ENCODE data around the gene EXOC2.

EXOC2 gene

DNA sequence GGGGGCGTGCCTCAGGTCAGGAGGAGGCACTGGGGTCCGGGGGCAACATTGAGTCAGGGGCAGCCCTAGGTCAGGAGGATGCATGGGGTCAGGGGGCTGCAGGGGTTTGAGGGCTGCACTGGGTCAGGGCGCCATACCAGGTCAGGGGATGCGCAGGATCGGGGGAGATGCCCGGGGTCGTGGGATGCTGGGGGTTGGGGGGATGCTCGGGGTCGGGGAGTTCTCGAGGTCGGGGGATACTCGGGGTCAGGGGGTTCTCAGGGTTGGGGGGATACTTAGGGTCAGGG lies 727 bp upstream of the EXOC2 start:
- Histone ChIP-seq H3K36me3 (ENCODE audit: control insufficient read depth in 1 of 2, insufficient read depth in 2 of 2, low read depth in 1 of 2, low read length in 2 of 2) (peaks cover 6 to 9% of the 10 kb centered on the region in 2 experiments), H2BK15ac (ENCODE audit: low read depth, poor library complexity, severe bottlenecking) (no peak overlapping the region), H4K91ac (ENCODE audit: low read length) (no peak overlapping the region), H3K4me1 (ENCODE audit: control insufficient read depth, insufficient read depth, low read depth, low read length) (peaks cover 7% of the 10 kb centered on the region), H3K4ac (ENCODE audit: low read depth in 1 of 2, low read length in 2 of 2) (no peak overlapping the region), H3K14ac (ENCODE audit: low read length in 2 of 2) (peak overlapping the region in 1 of 2 experiments; percentile 88), H2BK120ac (ENCODE audit: low read depth, low read length) (no peak overlapping the region), H3K23ac (ENCODE audit: low read length in 2 of 2) (no peak overlapping the region), H2BK12ac (ENCODE audit: low read length in 2 of 2) (peak overlapping the region in 1 of 2 experiments; percentile 54), H3K27ac (ENCODE audit: low read length, poor library complexity, severe bottlenecking) (no peak overlapping the region), H3K9ac (ENCODE audit: low read length) (peak overlapping the region; percentile 88), H3K79me1 (replicated peaks; ENCODE audit: low read length, poor library complexity, severe bottlenecking) (peaks cover 19% of the 10 kb centered on the region), H2AK5ac (ENCODE audit: low read length, severe bottlenecking) (no peak overlapping the region), H2BK5ac (ENCODE audit: low read depth, low read length, poor library complexity, severe bottlenecking) (no peak overlapping the region), H4K8ac (ENCODE audit: low read length) (no peak overlapping the region), H2AFZ (ENCODE audit: low read depth, low read length) (peak overlapping the region; percentile 78), H3K4me2 (ENCODE audit: low read length, poor library complexity, severe bottlenecking) (no peak overlapping the region), H3K27me3 (ENCODE audit: control insufficient read depth in 1 of 2, insufficient read depth in 1 of 2, low read length in 2 of 2) (no peaks in the 10 kb centered on the region), H3K18ac (ENCODE audit: low read depth in 1 of 2, low read length in 2 of 2) (peak overlapping the region in 1 of 2 experiments; percentile 81), H3K4me3 (ENCODE audit: insufficient read depth in 1 of 2, low read depth in 1 of 2, low read length in 2 of 2) (peak overlapping the region in 1 of 2 experiments; percentile 97), H3K9me3 (ENCODE audit: control insufficient read depth, low read length) (no peaks in the 10 kb centered on the region)
- WGBS, result 96% methylated on average over 12 of the region's 12 CpGs
- DNase-seq, result no peak

DNA sequence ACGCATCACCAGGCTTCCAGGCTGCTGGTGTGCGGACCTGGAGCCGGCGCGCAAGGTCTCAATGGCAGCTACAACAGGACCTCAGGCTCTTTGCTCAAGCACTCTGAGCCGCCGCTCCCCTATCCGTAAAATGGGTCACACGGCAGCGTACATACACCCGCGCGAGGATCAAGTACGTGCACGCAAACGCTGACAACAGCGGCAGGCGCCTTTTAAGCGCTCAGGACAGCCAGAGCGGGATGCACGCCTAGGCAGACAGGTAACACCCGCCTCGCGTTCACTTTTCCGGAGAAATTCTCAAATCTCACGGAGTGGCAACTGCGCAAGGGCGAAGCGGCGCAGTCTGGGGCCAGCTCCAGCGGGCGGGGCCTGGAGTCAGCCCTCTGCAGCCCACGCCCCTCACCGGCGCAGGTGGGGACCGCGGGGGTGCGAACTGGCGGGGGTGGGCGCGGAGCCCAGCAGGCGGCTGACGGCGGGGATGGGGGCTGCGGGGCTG lies 535 bp downstream of the EXOC2 start:
- Histone ChIP-seq H3K4me1 (ENCODE audit: control insufficient read depth, insufficient read depth, low read depth, low read length) (peaks cover 7% of the 10 kb centered on the region), H3K23ac (ENCODE audit: low read length in 2 of 2) (peak overlapping the region in 1 of 2 experiments; percentile 75), H3K9me3 (ENCODE audit: control insufficient read depth, low read length) (no peaks in the 10 kb centered on the region), H3K4me3 (ENCODE audit: insufficient read depth in 1 of 2, low read depth in 1 of 2, low read length in 2 of 2) (peak overlapping the region; percentile 97 to 99), H4K91ac (ENCODE audit: low read length) (no peak overlapping the region), H2BK120ac (ENCODE audit: low read depth, low read length) (peak overlapping the region; percentile 37), H4K8ac (ENCODE audit: low read length) (peak overlapping the region; percentile 59), H2AK5ac (ENCODE audit: low read length, severe bottlenecking) (no peak overlapping the region), H3K27me3 (ENCODE audit: control insufficient read depth in 1 of 2, insufficient read depth in 1 of 2, low read length in 2 of 2) (no peaks in the 10 kb centered on the region), H3K9ac (ENCODE audit: low read length) (peak overlapping the region; percentile 88), H2BK5ac (ENCODE audit: low read depth, low read length, poor library complexity, severe bottlenecking) (no peak overlapping the region), H3K14ac (ENCODE audit: low read length in 2 of 2) (peak overlapping the region in 1 of 2 experiments; percentile 78), H2BK12ac (ENCODE audit: low read length in 2 of 2) (peak overlapping the region in 1 of 2 experiments; percentile 21), H3K27ac (ENCODE audit: low read length, poor library complexity, severe bottlenecking) (peak overlapping the region; percentile 57), H3K4me2 (ENCODE audit: low read length, poor library complexity, severe bottlenecking) (peak overlapping the region; percentile 68), H3K18ac (ENCODE audit: low read depth in 1 of 2, low read length in 2 of 2) (peak overlapping the region; percentile 19 to 97), H3K36me3 (ENCODE audit: control insufficient read depth in 1 of 2, insufficient read depth in 2 of 2, low read depth in 1 of 2, low read length in 2 of 2) (peaks cover 9 to 15% of the 10 kb centered on the region in 2 experiments), H2BK15ac (ENCODE audit: low read depth, poor library complexity, severe bottlenecking) (no peak overlapping the region), H3K4ac (ENCODE audit: low read depth in 1 of 2, low read length in 2 of 2) (peak overlapping the region; percentile 13 to 47), H2AFZ (ENCODE audit: low read depth, low read length) (peak overlapping the region; percentile 36), H3K79me1 (replicated peaks; ENCODE audit: low read length, poor library complexity, severe bottlenecking) (peaks cover 25% of the 10 kb centered on the region)
- under 1% methylated on average over 30 of the region's 45 CpGs for WGBS
- peak; percentile 61 for DNase-seq

DNA sequence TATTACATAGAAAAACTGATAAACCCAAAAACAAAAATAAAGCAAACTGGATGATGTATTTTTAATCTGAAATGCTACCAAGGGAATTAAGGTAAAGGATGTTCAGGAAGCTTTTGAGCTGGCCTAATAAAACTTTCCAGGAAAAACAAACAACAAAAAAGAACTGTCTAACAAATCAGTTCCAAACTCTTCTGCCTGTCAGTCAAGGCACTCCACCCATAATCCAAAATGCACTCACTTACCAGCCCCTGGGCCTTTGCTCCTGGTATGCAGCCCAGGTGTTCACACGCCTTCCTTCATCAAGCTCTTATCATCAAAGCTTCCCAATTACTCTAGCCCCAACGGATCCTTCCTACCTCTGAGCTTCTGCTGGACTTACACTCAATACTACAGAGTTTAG lies 3.7 kb downstream of the EXOC2 start:
- H3K27me3 ChIP-seq (ENCODE audit: control insufficient read depth in 1 of 2, insufficient read depth in 1 of 2, low read length in 2 of 2), result no peaks in the 10 kb centered on the region
- H4K8ac ChIP-seq (ENCODE audit: low read length), result no peak overlapping the region
- no peak overlapping the region for H2AK5ac ChIP-seq (ENCODE audit: low read length, severe bottlenecking)
- no peak overlapping the region for H3K4ac ChIP-seq (ENCODE audit: low read depth in 1 of 2, low read length in 2 of 2)
- no peak overlapping the region for H2BK15ac ChIP-seq (ENCODE audit: low read depth, poor library complexity, severe bottlenecking)
- H3K9me3 ChIP-seq (ENCODE audit: control insufficient read depth, low read length), result no peaks in the 10 kb centered on the region
- H3K9ac ChIP-seq (ENCODE audit: low read length), result no peak overlapping the region
- H3K4me1 ChIP-seq (ENCODE audit: control insufficient read depth, insufficient read depth, low read depth, low read length), result peaks cover 9% of the 10 kb centered on the region
- no peak for DNase-seq
- H2BK120ac ChIP-seq (ENCODE audit: low read depth, low read length), result no peak overlapping the region
- no peak overlapping the region for H3K14ac ChIP-seq (ENCODE audit: low read length in 2 of 2)
- peak overlapping the region in 1 of 2 experiments; percentile 1 for H3K23ac ChIP-seq (ENCODE audit: low read length in 2 of 2)
- H3K79me1 ChIP-seq (replicated peaks; ENCODE audit: low read length, poor library complexity, severe bottlenecking), result peaks cover 25% of the 10 kb centered on the region
- H2BK5ac ChIP-seq (ENCODE audit: low read depth, low read length, poor library complexity, severe bottlenecking), result no peak overlapping the region
- no peak overlapping the region for H4K91ac ChIP-seq (ENCODE audit: low read length)
- H3K4me3 ChIP-seq (ENCODE audit: insufficient read depth in 1 of 2, low read depth in 1 of 2, low read length in 2 of 2), result no peak overlapping the region
- H2BK12ac ChIP-seq (ENCODE audit: low read length in 2 of 2), result no peak overlapping the region
- no peak overlapping the region for H2AFZ ChIP-seq (ENCODE audit: low read depth, low read length)
- WGBS, result no CpG with 5 or more reads among the region's 2 CpGs
- peaks cover 9 to 15% of the 10 kb centered on the region in 2 experiments for H3K36me3 ChIP-seq (ENCODE audit: control insufficient read depth in 1 of 2, insufficient read depth in 2 of 2, low read depth in 1 of 2, low read length in 2 of 2)
- H3K18ac ChIP-seq (ENCODE audit: low read depth in 1 of 2, low read length in 2 of 2), result no peak overlapping the region
- H3K4me2 ChIP-seq (ENCODE audit: low read length, poor library complexity, severe bottlenecking), result no peak overlapping the region
- no peak overlapping the region for H3K27ac ChIP-seq (ENCODE audit: low read length, poor library complexity, severe bottlenecking)

DNA sequence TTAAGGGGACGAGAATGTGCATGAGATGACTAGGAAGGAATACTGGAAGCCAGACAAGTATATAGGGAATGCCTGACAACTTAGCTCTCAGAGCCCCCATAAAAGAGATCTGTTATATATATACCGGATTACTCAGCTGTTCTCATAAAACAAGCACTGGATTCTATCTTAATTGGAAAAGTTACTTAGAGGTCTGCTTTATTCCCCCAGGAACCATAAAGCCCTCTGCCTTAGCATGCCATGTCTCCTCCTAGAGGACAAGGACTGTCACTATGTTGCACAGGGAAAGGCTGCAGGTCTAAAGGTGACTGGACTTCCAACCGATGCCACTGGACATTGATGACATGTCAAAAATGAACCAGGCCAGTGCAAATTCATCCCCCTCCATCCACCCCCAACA lies 6.4 kb downstream of the EXOC2 start:
- Histone ChIP-seq H3K4me2 (ENCODE audit: low read length, poor library complexity, severe bottlenecking) (no peak overlapping the region), H3K4me1 (ENCODE audit: control insufficient read depth, insufficient read depth, low read depth, low read length) (peaks cover 5% of the 10 kb centered on the region), H2BK15ac (ENCODE audit: low read depth, poor library complexity, severe bottlenecking) (no peak overlapping the region), H2AFZ (ENCODE audit: low read depth, low read length) (no peak overlapping the region), H2AK5ac (ENCODE audit: low read length, severe bottlenecking) (peak overlapping the region; percentile 84), H3K18ac (ENCODE audit: low read depth in 1 of 2, low read length in 2 of 2) (no peak overlapping the region), H2BK12ac (ENCODE audit: low read length in 2 of 2) (peak overlapping the region in 1 of 2 experiments; percentile 91), H3K9me3 (ENCODE audit: control insufficient read depth, low read length) (no peaks in the 10 kb centered on the region), H3K27ac (ENCODE audit: low read length, poor library complexity, severe bottlenecking) (no peak overlapping the region), H3K4ac (ENCODE audit: low read depth in 1 of 2, low read length in 2 of 2) (no peak overlapping the region), H3K9ac (ENCODE audit: low read length) (no peak overlapping the region), H2BK120ac (ENCODE audit: low read depth, low read length) (no peak overlapping the region), H3K23ac (ENCODE audit: low read length in 2 of 2) (no peak overlapping the region), H3K36me3 (ENCODE audit: control insufficient read depth in 1 of 2, insufficient read depth in 2 of 2, low read depth in 1 of 2, low read length in 2 of 2) (peaks cover 9 to 15% of the 10 kb centered on the region in 2 experiments), H3K4me3 (ENCODE audit: insufficient read depth in 1 of 2, low read depth in 1 of 2, low read length in 2 of 2) (no peak overlapping the region), H3K79me1 (replicated peaks; ENCODE audit: low read length, poor library complexity, severe bottlenecking) (peaks cover 16% of the 10 kb centered on the region), H3K27me3 (ENCODE audit: control insufficient read depth in 1 of 2, insufficient read depth in 1 of 2, low read length in 2 of 2) (no peaks in the 10 kb centered on the region), H4K8ac (ENCODE audit: low read length) (no peak overlapping the region), H3K14ac (ENCODE audit: low read length in 2 of 2) (no peak overlapping the region), H4K91ac (ENCODE audit: low read length) (no peak overlapping the region), H2BK5ac (ENCODE audit: low read depth, low read length, poor library complexity, severe bottlenecking) (no peak overlapping the region)
- peak; percentile 69 for DNase-seq
- 27% methylated on average over 2 of the region's 3 CpGs for WGBS

Measured in mesenchymal stem cell (in vitro differentiated cells and primary cell).